HEK293T (cell line): ENCODE measurements around the gene JMJD8.

Source experiments
- CTCF ChIA-PET: fragments of 350-600 bp; formaldehyde crosslinking; extraction: SDS; loops from one replicate; lab custom pipeline; 2021; ENCODE audit warnings: antibody characterized with exemption, inconsistent platforms; lab: Yijun Ruan, JAX
- POLR2A ChIA-PET: fragments of 350-600 bp; formaldehyde crosslinking; extraction: SDS; loops from one replicate; lab custom pipeline; 2020; ENCODE audit warnings: antibody characterized with exemption, inconsistent platforms; lab: Yijun Ruan, JAX
- DNase-seq: peaks from one replicate; pipeline ENCODE4 v3.0.0; 2012; ENCODE audit warnings: mixed read lengths; ENCODE audit errors: extremely low spot score
- ARNT ChIP-seq: fragments of 450-650 bp; IDR thresholded peaks from 2 replicates; pipeline ENCODE4 v1.6.1; 2017; ENCODE audit warnings: mild to moderate bottlenecking
- BHLHE40 ChIP-seq: fragments of 450-650 bp; IDR thresholded peaks from 2 replicates; pipeline ENCODE4 v1.6.1; 2016; ENCODE audit warnings: mild to moderate bottlenecking, moderate library complexity, borderline replicate concordance
- CTBP1 ChIP-seq: fragments of 450-650 bp; IDR thresholded peaks from 2 replicates; pipeline ENCODE4 v1.6.1; 2016; ENCODE audit warnings: borderline replicate concordance
- ELF4 ChIP-seq: fragments of 450-650 bp; IDR thresholded peaks from 2 replicates; pipeline ENCODE4 v1.6.1; 2017; ENCODE audit warnings: antibody characterized with exemption
- FOXA1 ChIP-seq: fragments of 450-650 bp; IDR thresholded peaks from 2 replicates; pipeline ENCODE4 v1.6.1; 2016; ENCODE audit warnings: mild to moderate bottlenecking
- FOXK2 ChIP-seq: fragments of 450-650 bp; IDR thresholded peaks from 2 replicates; pipeline ENCODE4 v1.6.1; 2016; ENCODE audit warnings: mild to moderate bottlenecking
- FOXM1 ChIP-seq: fragments of 450-650 bp; IDR thresholded peaks from 2 replicates; pipeline ENCODE4 v1.6.1; 2017; ENCODE audit warnings: mild to moderate bottlenecking, borderline replicate concordance
- HDGF ChIP-seq: fragments of 450-650 bp; IDR thresholded peaks from 2 replicates; pipeline ENCODE4 v1.6.1; 2017; ENCODE audit warnings: antibody characterized with exemption, borderline replicate concordance
- L3MBTL2 ChIP-seq: fragments of 450-650 bp; conservative IDR thresholded peaks from 2 replicates; pipeline ENCODE4 v1.6.1; 2016; ENCODE audit warnings: mild to moderate bottlenecking
- LEF1 ChIP-seq: fragments of 450-650 bp; IDR thresholded peaks from 2 replicates; pipeline ENCODE4 v1.6.1; 2017; ENCODE audit warnings: mild to moderate bottlenecking, borderline replicate concordance
- NFRKB ChIP-seq: fragments of 450-650 bp; IDR thresholded peaks from 2 replicates; pipeline ENCODE4 v1.6.1; 2016; ENCODE audit warnings: mild to moderate bottlenecking, moderate library complexity
- SP1 ChIP-seq: fragments of 450-650 bp; IDR thresholded peaks from 2 replicates; pipeline ENCODE4 v1.6.1; 2017
- SUZ12 ChIP-seq: fragments of 450-650 bp; IDR thresholded peaks from 2 replicates; pipeline ENCODE4 v1.6.1; 2016; ENCODE audit warnings: mild to moderate bottlenecking
- TARDBP ChIP-seq: fragments of 450-650 bp; IDR thresholded peaks from 2 replicates; pipeline ENCODE4 v1.6.1; 2016
- ZNF384 ChIP-seq: fragments of 450-650 bp; IDR thresholded peaks from 2 replicates; pipeline ENCODE4 v1.6.1; 2016
- TF ChIP-seq, protein P1 (sequence below): fragments of 450-650 bp; IDR thresholded peaks from 2 replicates; pipeline ENCODE4 v1.6.1; 2016

Gene JMJD8

GRCh38 chr16:667780-668518 lies 16.2 kb downstream of the JMJD8 start, which contains the start of gene RHOT2:
Gene RHOT2 (plus strand): TSS chr16:668132. CDS start chr16:668200, 68 bp downstream.
- CTCF ChIA-PET: interaction anchor here (0.7 to 1.0 kb wide), 2 partner anchors 15 to 22 kb away, joined by 3 read pairs; partner anchors contain the start of gene WDR24
- TF ChIP-seq ARNT (peak; percentile 80), FOXM1 (peak; percentile 70; the same call in 1 of the 2 replicates)
- TF ChIP-seq, protein P1, sequence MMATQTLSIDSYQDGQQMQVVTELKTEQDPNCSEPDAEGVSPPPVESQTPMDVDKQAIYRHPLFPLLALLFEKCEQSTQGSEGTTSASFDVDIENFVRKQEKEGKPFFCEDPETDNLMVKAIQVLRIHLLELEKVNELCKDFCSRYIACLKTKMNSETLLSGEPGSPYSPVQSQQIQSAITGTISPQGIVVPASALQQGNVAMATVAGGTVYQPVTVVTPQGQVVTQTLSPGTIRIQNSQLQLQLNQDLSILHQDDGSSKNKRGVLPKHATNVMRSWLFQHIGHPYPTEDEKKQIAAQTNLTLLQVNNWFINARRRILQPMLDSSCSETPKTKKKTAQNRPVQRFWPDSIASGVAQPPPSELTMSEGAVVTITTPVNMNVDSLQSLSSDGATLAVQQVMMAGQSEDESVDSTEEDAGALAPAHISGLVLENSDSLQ: no peak
- peak; percentile 90 for DNase-seq
- POLR2A ChIA-PET: interaction anchor here (0.9 to 3.0 kb wide), 5 partner anchors 11 to 32 kb away, joined by 3 to 13 read pairs (median 4); partner anchors contain the start of genes METTL26 and WDR90

DNA sequence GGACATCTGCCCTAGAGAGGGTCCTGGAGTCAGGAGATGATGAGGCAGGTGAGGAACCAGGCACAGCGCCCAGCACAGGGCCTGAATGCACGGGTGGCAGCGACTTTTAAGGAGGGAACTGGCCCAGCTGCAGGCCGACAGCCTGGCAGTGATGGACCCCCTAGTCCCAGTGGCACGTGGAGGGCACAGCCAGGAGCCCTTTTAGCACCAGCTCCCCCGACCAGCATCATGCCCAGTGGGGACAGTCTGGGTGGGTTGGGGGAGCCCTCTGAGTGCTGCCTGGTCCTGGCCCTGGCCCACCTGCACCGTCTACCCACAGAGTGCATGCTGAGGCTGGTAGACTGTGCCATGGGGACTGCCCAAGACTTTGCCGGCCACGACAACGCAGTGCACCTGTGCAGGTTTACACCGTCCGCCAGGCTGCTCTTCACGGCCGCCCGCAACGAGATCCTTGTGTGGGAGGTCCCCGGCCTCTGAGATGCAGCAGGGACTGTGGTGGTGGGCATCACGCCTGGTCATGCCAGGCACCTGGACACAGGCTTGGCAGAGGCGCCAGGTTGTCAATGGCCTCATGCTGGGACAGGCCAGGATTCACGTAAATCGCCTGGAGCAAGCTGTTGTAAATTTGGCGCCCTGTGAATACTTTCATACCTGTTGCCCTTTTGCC lies 16.9 kb downstream of the JMJD8 start:
- ChIA-PET POLR2A (interaction anchor here (0.9 to 3.0 kb wide), 5 partner anchors 12 to 31 kb away, joined by 3 to 13 read pairs (median 4); partner anchors contain the start of genes METTL26 and WDR90), CTCF (interaction anchor here (0.7 to 1.0 kb wide), 2 partner anchors 14 to 23 kb away, joined by 3 read pairs; partner anchors contain the start of gene WDR24)
- DNase-seq: no peak
- TF ChIP-seq TARDBP: no peak
- TF ChIP-seq HDGF: peak; percentile 76; the same call in 1 of the 2 replicates

DNA sequence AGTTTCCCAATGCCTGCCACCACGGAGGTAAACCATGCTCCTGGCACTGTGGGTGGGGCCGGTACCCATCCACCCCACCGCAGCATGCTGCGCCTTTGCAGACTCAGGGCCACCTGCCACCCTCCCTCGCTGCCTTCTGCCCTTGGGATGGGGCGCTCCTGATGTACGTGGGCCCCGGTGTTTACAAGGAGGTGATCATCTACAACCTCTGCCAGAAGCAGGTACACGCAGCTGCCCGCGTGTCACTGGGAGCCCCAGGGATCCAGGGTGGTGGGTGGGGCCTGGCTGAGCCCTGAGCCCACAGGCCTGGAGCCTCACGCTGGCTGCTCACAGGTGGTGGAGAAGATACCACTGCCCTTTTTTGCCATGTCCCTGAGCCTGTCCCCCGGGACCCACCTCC lies 17.6 kb downstream of the JMJD8 start:
- CTCF ChIA-PET: no interaction called here

DNA sequence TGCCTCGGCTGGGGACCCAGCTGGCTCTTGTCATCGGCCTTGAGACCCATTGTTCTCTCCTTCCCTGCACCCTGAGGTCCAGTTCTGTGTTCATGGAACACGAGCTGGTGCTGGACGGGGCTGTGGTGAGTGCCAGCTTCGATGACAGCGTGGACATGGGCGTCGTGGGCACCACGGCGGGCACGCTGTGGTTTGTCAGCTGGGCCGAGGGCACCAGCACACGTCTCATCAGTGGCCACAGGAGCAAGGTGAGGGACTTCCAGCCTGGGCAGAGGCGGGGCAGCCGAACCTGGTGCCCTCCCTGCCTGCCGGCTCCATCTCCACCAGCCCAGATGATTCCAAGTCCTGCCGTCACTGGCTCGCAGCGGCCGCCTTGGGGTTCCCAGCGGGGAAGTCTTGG lies 21.5 kb downstream of the JMJD8 start:
- TF ChIP-seq FOXM1: no peak
- TF ChIP-seq CTBP1: no peak
- TF ChIP-seq SP1: no peak
- ChIA-PET CTCF (no interaction called here), POLR2A (interaction anchor here (0.8 kb wide), 1 partner anchor 13 kb away, joined by 3 read pairs; the partner anchor contains the start of gene WDR90)
- no peak for DNase-seq

More for the DNA sequence above, 17.6 kb downstream of the JMJD8 start:
- POLR2A ChIA-PET: interaction anchor here (3.0 kb wide), 1 partner anchor 15 kb away, joined by 13 read pairs; no protein-coding TSS in a partner anchor
- TF ChIP-seq, protein P1: no peak
- TF ChIP-seq SP1 (no peak), NFRKB (no peak), FOXM1 (no peak), L3MBTL2 (no peak), TARDBP (no peak), HDGF (no peak), ELF4 (no peak), LEF1 (no peak), SUZ12 (no peak), ZNF384 (no peak), FOXK2 (no peak), BHLHE40 (no peak), CTBP1 (no peak), FOXA1 (no peak)
- DNase-seq: no peak

DNA sequence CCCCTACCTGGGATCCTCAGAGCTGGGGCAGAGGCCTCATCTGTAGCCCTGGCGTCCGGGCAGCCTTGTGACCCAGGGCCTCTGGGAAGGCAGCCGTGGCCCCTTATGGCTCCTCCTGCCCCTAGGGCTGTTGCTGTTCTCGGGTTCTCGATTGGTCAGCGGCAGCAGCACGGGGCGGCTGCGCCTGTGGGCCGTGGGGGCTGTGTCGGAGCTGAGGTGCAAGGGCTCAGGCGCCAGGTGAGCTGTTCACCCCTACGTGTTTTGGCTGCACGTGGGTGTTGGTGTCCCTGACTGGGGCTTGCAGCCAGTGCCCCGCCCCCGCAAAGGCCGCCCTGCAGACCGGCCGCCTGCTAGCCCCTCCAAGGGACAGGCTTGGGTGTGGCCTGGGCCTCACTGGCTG lies 22.0 kb downstream of the JMJD8 start:
- POLR2A ChIA-PET: interaction anchor here (0.8 kb wide), 1 partner anchor 12 kb away, joined by 3 read pairs; the partner anchor contains the start of gene WDR90
- CTCF ChIA-PET: no interaction called here
- TF ChIP-seq SUZ12 (no peak), ARNT (no peak), HDGF (no peak), CTBP1 (no peak), BHLHE40 (no peak), ZNF384 (no peak), L3MBTL2 (no peak), NFRKB (no peak), LEF1 (no peak)
- TF ChIP-seq, protein P1: no peak
- no peak for DNase-seq

DNA sequence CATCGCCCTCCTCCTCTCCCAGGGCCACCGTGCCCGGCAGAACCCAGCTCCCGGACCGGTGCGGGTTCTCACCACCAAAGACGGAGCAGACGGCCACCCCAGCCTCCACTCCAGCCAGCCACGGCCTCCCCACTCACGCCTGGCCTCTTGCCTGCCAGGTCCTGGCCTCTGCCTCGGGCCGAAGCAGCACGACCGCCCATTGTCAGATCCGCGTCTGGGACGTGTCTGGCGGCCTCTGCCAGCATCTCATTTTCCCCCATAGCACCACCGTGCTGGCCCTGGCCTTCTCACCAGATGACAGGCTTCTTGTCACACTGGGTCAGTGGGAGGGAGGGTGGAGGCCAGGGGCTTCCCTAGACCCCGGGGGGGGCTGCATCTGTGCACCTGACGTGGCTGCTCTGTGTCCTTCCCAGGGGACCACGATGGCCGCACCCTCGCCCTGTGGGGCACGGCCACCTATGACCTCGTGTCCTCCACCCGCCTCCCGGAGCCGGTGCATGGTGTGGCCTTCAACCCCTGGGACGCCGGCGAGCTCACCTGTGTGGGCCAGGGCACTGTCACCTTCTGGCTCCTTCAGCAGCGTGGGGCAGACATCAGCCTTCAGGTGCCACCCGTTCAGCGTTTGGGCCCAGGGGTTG lies 22.8 kb downstream of the JMJD8 start:
- ChIA-PET CTCF (no interaction called here), POLR2A (interaction anchor here (1.5 to 2.2 kb wide), 3 partner anchors 11 to 19 kb away, joined by 4 to 12 read pairs (median 6); partner anchors contain the start of genes STUB1 and WDR90)
- no peak for DNase-seq
- no peak for TF ChIP-seq FOXM1
- TF ChIP-seq BHLHE40: no peak
- TF ChIP-seq HDGF: 0 out of 2 replicates have a peak, but pooled peaks have one; percentile 41
- no peak for TF ChIP-seq LEF1
